Vagina (tissue), 2 donors: ENCODE measurements around the gene KLHL34.

Source experiments
- CTCF ChIP-seq, 3 experiments: fragments of 450-650 bp in 2 of 3; fragments of 200-600 bp in 1 of 3; sonication (generic) in 1 of 3; IDR thresholded peaks; one replicate each; pipeline ENCODE4 v1.5.1; 2017 to 2019; ENCODE audit warnings: antibody characterized with exemption in 3 of 3, mild to moderate bottlenecking in 2 of 3, moderate library complexity in 2 of 3
- POLR2A ChIP-seq, 2 donors: fragments of 450-650 bp; IDR thresholded peaks; one replicate each; pipeline ENCODE4 v1.6.1; 2017; ENCODE audit warnings: antibody characterized with exemption in 2 of 2, mild to moderate bottlenecking in 2 of 2, moderate library complexity in 2 of 2
- POLR2AphosphoS5 ChIP-seq, 2 donors: sonication (generic); formaldehyde crosslinking; IDR thresholded peaks; one replicate each; pipeline ENCODE4 v1.9.0; 2017; ENCODE audit warnings: antibody characterized with exemption in 2 of 2, mild to moderate bottlenecking in 2 of 2, low read depth in 1 of 2; ENCODE audit not compliant: insufficient read depth in 1 of 2

GRCh38 chrX:21620234-21620633 lies 37.9 kb downstream of the KLHL34 start:
- TF ChIP-seq CTCF (IDR thresholded peaks at IDR 0.05) (no peak), POLR2A (IDR thresholded peaks at IDR 0.05) (no peak), POLR2AphosphoS5 (IDR thresholded peaks at IDR 0.05; ENCODE audit: insufficient read depth in 1 of 2, low read depth in 1 of 2) (no peak)
